NAMALWA (cell line): ENCODE results near the gene C19orf33.
A peak's percentile ranks its signal among the peaks of the same experiment; 100 is the strongest.

Experiments
- DNase-seq: peaks from one replicate; pipeline ENCODE4 v3.0.0-alpha.2; 2015; ENCODE audit warnings: low spot score

C19orf33 gene

GRCh38 chr19:38308926-38309614 is 5.0 kb downstream of the C19orf33 start:
- no peak for DNase-seq

- DNase-seq, result no peak
Measured at GRCh38 chr19:38309615-38310278, 5.7 kb downstream of the C19orf33 start.

- no peak for DNase-seq
Measured at GRCh38 chr19:38310279-38310670, 6.2 kb downstream of the C19orf33 start.

- DNase-seq, result no peak
Measured at GRCh38 chr19:38310986-38311385, 6.9 kb downstream of the C19orf33 start.

- DNase-seq, result peak; percentile 98
Measured at GRCh38 chr19:38315657-38316476, 11.8 kb downstream of the C19orf33 start, which contains the start of gene YIF1B. TSS of gene YIF1B (minus strand) at chr19:38315947. CDS start at chr19:38315917, 30 bp downstream.

GRCh38 chr19:38316477-38317067 is 12.5 kb downstream of the C19orf33 start:
- DNase-seq, result no peak

- DNase-seq, result peak; percentile 26
Measured at GRCh38 chr19:38317104-38317612, 13.1 kb downstream of the C19orf33 start.

- no peak for DNase-seq
Measured at GRCh38 chr19:38318660-38319059, 14.6 kb downstream of the C19orf33 start.

GRCh38 chr19:38319421-38320258 is 15.6 kb downstream of the C19orf33 start, which contains the start of gene KCNK6:
TSS of gene KCNK6 (plus strand) at chr19:38319845. CDS start at chr19:38319951, 106 bp downstream.
- no peak for DNase-seq

GRCh38 chr19:38320969-38321339 is 16.9 kb downstream of the C19orf33 start:
- DNase-seq, result no peak

GRCh38 chr19:38321646-38322196 is 17.7 kb downstream of the C19orf33 start:
- DNase-seq, result no peak

- DNase-seq, result no peak
Measured at GRCh38 chr19:38323291-38323690, 19.2 kb downstream of the C19orf33 start.

GRCh38 chr19:38324431-38324830 is 20.4 kb downstream of the C19orf33 start:
- DNase-seq, result no peak

GRCh38 chr19:38326591-38326990 is 22.5 kb downstream of the C19orf33 start:
- no peak for DNase-seq

GRCh38 chr19:38329651-38330050 is 25.6 kb downstream of the C19orf33 start:
- no peak for DNase-seq

- no peak for DNase-seq
Measured at GRCh38 chr19:38331728-38332127, 27.7 kb downstream of the C19orf33 start.

- no peak for DNase-seq
Measured at GRCh38 chr19:38333245-38333644, 29.2 kb downstream of the C19orf33 start.

GRCh38 chr19:38335949-38336637 is 32.0 kb downstream of the C19orf33 start:
- DNase-seq, result peak; percentile 97

GRCh38 chr19:38336638-38337359 is 32.7 kb downstream of the C19orf33 start:
- peak; percentile 96 for DNase-seq

GRCh38 chr19:38337360-38337653 is 33.3 kb downstream of the C19orf33 start:
- no peak for DNase-seq
